Measurements from ENCODE around the gene UBAP1L. TPM values are rescaled to one million over a fixed set of nuclear protein-coding genes. Genes with fewer than 3 reads are reported as not detected.
A peak's percentile ranks its signal among the peaks of the same experiment; 100 is the strongest.

Gene UBAP1L
- total RNA-seq, 2 experiments from 2014 or later = 7.2 TPM

- TF ChIP-seq, protein P1, sequence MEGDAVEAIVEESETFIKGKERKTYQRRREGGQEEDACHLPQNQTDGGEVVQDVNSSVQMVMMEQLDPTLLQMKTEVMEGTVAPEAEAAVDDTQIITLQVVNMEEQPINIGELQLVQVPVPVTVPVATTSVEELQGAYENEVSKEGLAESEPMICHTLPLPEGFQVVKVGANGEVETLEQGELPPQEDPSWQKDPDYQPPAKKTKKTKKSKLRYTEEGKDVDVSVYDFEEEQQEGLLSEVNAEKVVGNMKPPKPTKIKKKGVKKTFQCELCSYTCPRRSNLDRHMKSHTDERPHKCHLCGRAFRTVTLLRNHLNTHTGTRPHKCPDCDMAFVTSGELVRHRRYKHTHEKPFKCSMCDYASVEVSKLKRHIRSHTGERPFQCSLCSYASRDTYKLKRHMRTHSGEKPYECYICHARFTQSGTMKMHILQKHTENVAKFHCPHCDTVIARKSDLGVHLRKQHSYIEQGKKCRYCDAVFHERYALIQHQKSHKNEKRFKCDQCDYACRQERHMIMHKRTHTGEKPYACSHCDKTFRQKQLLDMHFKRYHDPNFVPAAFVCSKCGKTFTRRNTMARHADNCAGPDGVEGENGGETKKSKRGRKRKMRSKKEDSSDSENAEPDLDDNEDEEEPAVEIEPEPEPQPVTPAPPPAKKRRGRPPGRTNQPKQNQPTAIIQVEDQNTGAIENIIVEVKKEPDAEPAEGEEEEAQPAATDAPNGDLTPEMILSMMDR (IDR thresholded peaks at IDR 0.05) = no peak
Observed at GRCh38 chr15:65156692-65157091, 41.7 kb upstream of the UBAP1L start.

GRCh38 chr15:65154720-65155119 lies 39.7 kb upstream of the UBAP1L start:
- TF ChIP-seq, protein P1 (IDR thresholded peaks at IDR 0.05) = no peak
- DNase-seq = no peak
- H3K27me3 Mint-ChIP-seq = no peaks in the 10 kb centered on the region
- ATAC-seq (ENCODE audit: poor library complexity) = no peak
- no peak overlapping the region for H3K4me3 ChIP-seq (ENCODE audit: low read length)
- no peaks in the 10 kb centered on the region for H3K4me1 ChIP-seq (ENCODE audit: insufficient read depth, low read length)
- ChIA-PET CTCF (no interaction called here), POLR2A (no interaction called here)
- no peaks in the 10 kb centered on the region for H3K4me1 Mint-ChIP-seq (ENCODE audit: low read depth)
- H3K36me3 ChIP-seq (ENCODE audit: insufficient read depth, low read length) = peaks cover 84% of the 10 kb centered on the region
- H3K27ac ChIP-seq (ENCODE audit: low read depth in 1 of 2, low read length in 2 of 2) = no peak overlapping the region
- no peaks in the 10 kb centered on the region for H3K9me3 ChIP-seq (ENCODE audit: control insufficient read depth in 1 of 2, insufficient read depth in 1 of 2, low read length in 2 of 2)
- peaks cover 84% of the 10 kb centered on the region for H3K36me3 Mint-ChIP-seq (ENCODE audit: low read depth)
- no peaks in the 10 kb centered on the region for H3K27me3 ChIP-seq (ENCODE audit: control insufficient read depth in 1 of 2, insufficient read depth in 2 of 2, low read length in 2 of 2)
- H3K27ac Mint-ChIP-seq = no peak overlapping the region
- intact Hi-C loops (cut with DNase I, micrococcal nuclease) = no loop called here
- no peak overlapping the region for H3K4me3 Mint-ChIP-seq
- H3K9me3 Mint-ChIP-seq = no peaks in the 10 kb centered on the region

More at GRCh38 chr15:65156692-65157091, 41.7 kb upstream of the UBAP1L start:
- Histone ChIP-seq H3K4me3 (ENCODE audit: low read length) (no peak overlapping the region), H3K27ac (ENCODE audit: low read depth in 1 of 2, low read length in 2 of 2) (no peak overlapping the region), H3K36me3 (ENCODE audit: insufficient read depth, low read length) (peaks cover 72% of the 10 kb centered on the region), H3K27me3 (ENCODE audit: control insufficient read depth in 1 of 2, insufficient read depth in 2 of 2, low read length in 2 of 2) (no peaks in the 10 kb centered on the region), H3K4me1 (ENCODE audit: insufficient read depth, low read length) (no peaks in the 10 kb centered on the region), H3K9me3 (ENCODE audit: control insufficient read depth in 1 of 2, insufficient read depth in 1 of 2, low read length in 2 of 2) (no peaks in the 10 kb centered on the region)
- Mint-ChIP-seq H3K27me3 (no peaks in the 10 kb centered on the region), H3K9me3 (no peaks in the 10 kb centered on the region), H3K36me3 (ENCODE audit: low read depth) (peaks cover 84% of the 10 kb centered on the region), H3K4me3 (no peak overlapping the region), H3K27ac (no peak overlapping the region), H3K4me1 (ENCODE audit: low read depth) (peaks cover 3% of the 10 kb centered on the region)
- ATAC-seq (ENCODE audit: poor library complexity) (no peak), DNase-seq (no peak)
- ChIA-PET CTCF (no interaction called here), POLR2A (no interaction called here)
- intact Hi-C loops (cut with DNase I, micrococcal nuclease) = no loop called here

DNA sequence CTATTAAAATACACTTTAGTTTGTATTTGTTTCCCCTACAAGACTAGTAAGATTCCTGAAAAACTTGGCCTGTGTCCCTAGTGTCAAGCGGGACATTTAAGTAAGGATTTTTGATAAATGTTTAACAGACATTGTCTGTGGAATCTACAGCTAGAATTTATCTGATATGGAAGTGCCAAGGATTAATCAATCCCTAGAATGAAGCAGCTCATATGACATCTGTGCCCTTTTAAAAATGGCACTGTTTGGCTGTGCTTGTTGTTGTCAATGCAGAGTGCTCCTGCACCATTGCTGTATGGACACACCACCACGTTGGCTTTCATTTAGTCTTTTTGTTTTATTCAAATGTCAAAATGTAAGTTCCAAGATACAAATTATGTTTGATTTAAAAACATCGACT lies 32.9 kb upstream of the UBAP1L start:
- no peaks in the 10 kb centered on the region for H3K4me1 ChIP-seq (ENCODE audit: insufficient read depth, low read length)
- POLR2A ChIA-PET = no interaction called here
- H3K27me3 ChIP-seq (ENCODE audit: control insufficient read depth in 1 of 2, insufficient read depth in 2 of 2, low read length in 2 of 2) = no peaks in the 10 kb centered on the region
- intact Hi-C loops (cut with DNase I, micrococcal nuclease) = no loop called here
- Mint-ChIP-seq H3K9me3 (no peaks in the 10 kb centered on the region), H3K27me3 (no peaks in the 10 kb centered on the region), H3K4me3 (no peak overlapping the region), H3K27ac (peak overlapping the region; percentile 5), H3K36me3 (ENCODE audit: low read depth) (peaks cover 52% of the 10 kb centered on the region), H3K4me1 (ENCODE audit: low read depth) (no peaks in the 10 kb centered on the region)
- TF ChIP-seq, protein P1 (IDR thresholded peaks at IDR 0.05) = no peak
- no peak overlapping the region for H3K27ac ChIP-seq (ENCODE audit: low read depth in 1 of 2, low read length in 2 of 2)
- H3K9me3 ChIP-seq (ENCODE audit: control insufficient read depth in 1 of 2, insufficient read depth in 1 of 2, low read length in 2 of 2) = no peaks in the 10 kb centered on the region
- CTCF ChIA-PET = interaction anchor here (0.6 kb wide), 1 partner anchor 37 kb away, joined by 3 read pairs; no protein-coding TSS in a partner anchor
- no peak overlapping the region for H3K4me3 ChIP-seq (ENCODE audit: low read length)
- ATAC-seq (ENCODE audit: poor library complexity) = no peak
- no peak for DNase-seq
- peaks cover 31% of the 10 kb centered on the region for H3K36me3 ChIP-seq (ENCODE audit: insufficient read depth, low read length)
